ENCODE data around the gene SLC15A3. TPM values are rescaled to one million over a fixed set of nuclear protein-coding genes. Genes with fewer than 3 reads are reported as not detected.
"Not testable (repeated sequence)": the region's sequence is repeated elsewhere in the genome, so short reads cannot be mapped to it uniquely, and the experiment has no call there.

SLC15A3 gene
- total RNA-seq, 1 donor from 2014 or later: 66.3 TPM

- H3K4me3 Mint-ChIP-seq (ENCODE audit: unreplicated experiment): no peak overlapping the region
- H3K9ac ChIP-seq (ENCODE audit: low read length): no peak overlapping the region
- H3K27me3 Mint-ChIP-seq (ENCODE audit: low read depth, unreplicated experiment): peaks cover 34% of the 10 kb centered on the region
- no peaks in the 10 kb centered on the region for H3K79me2 ChIP-seq (ENCODE audit: insufficient read depth, low read length)
- H3K4me1 Mint-ChIP-seq (ENCODE audit: low read depth, unreplicated experiment): peaks cover 2% of the 10 kb centered on the region
- no peaks in the 10 kb centered on the region for H3K36me3 ChIP-seq (ENCODE audit: insufficient read depth, low read length)
- H3K4me2 ChIP-seq (ENCODE audit: low read length): no peak overlapping the region
- no peak overlapping the region for H3K27ac Mint-ChIP-seq (ENCODE audit: unreplicated experiment)
- FAIRE-seq (no peak), DNase-seq (ENCODE audit: low read depth) (no peak)
- H3K4me3 ChIP-seq (ENCODE audit: insufficient read depth, low read depth, low read length): no peak overlapping the region
- no peak overlapping the region for H2AFZ ChIP-seq (ENCODE audit: low read depth, low read length)
- no peaks in the 10 kb centered on the region for H4K20me1 ChIP-seq (ENCODE audit: insufficient read depth, low read length)
- TF ChIP-seq CTCF (IDR thresholded peaks at IDR 0.05; ENCODE audit: insufficient read depth, low read depth, low read length): no peak
- no peak for TF ChIP-seq EZH2 (IDR thresholded peaks at IDR 0.05; ENCODE audit: insufficient read depth, low read length)
- no peak overlapping the region for H3K27ac ChIP-seq (ENCODE audit: low read depth, low read length)
- no peaks in the 10 kb centered on the region for H3K36me3 Mint-ChIP-seq (ENCODE audit: low read depth, unreplicated experiment)
- peaks cover 4% of the 10 kb centered on the region for H3K9me3 Mint-ChIP-seq (ENCODE audit: unreplicated experiment)
- no peaks in the 10 kb centered on the region for H3K4me1 ChIP-seq (ENCODE audit: insufficient read depth, low read length)
- no peaks in the 10 kb centered on the region for H3K9me3 ChIP-seq (ENCODE audit: insufficient read depth, low read depth, low read length)
- H3K27me3 ChIP-seq (ENCODE audit: insufficient read depth, low read length): peaks cover 7% of the 10 kb centered on the region
Measured at GRCh38 chr11:60974726-60975125, 22.8 kb upstream of the SLC15A3 start.

- not testable (repeated sequence) for H3K79me2 ChIP-seq (ENCODE audit: insufficient read depth, low read length); H3K9me3 ChIP-seq (ENCODE audit: insufficient read depth, low read depth, low read length); DNase-seq (ENCODE audit: low read depth); H3K27ac Mint-ChIP-seq (ENCODE audit: unreplicated experiment); FAIRE-seq; H3K27ac ChIP-seq (ENCODE audit: low read depth, low read length); H3K27me3 ChIP-seq (ENCODE audit: insufficient read depth, low read length); H3K9ac ChIP-seq (ENCODE audit: low read length); H3K4me1 ChIP-seq (ENCODE audit: insufficient read depth, low read length); H3K4me3 ChIP-seq (ENCODE audit: insufficient read depth, low read depth, low read length); H3K9me3 Mint-ChIP-seq (ENCODE audit: unreplicated experiment); H4K20me1 ChIP-seq (ENCODE audit: insufficient read depth, low read length); H3K36me3 ChIP-seq (ENCODE audit: insufficient read depth, low read length); H3K4me3 Mint-ChIP-seq (ENCODE audit: unreplicated experiment); H3K4me2 ChIP-seq (ENCODE audit: low read length); H3K36me3 Mint-ChIP-seq (ENCODE audit: low read depth, unreplicated experiment); H3K4me1 Mint-ChIP-seq (ENCODE audit: low read depth, unreplicated experiment); H2AFZ ChIP-seq (ENCODE audit: low read depth, low read length)
- peaks cover 34% of the 10 kb centered on the region for H3K27me3 Mint-ChIP-seq (ENCODE audit: low read depth, unreplicated experiment)
Measured at GRCh38 chr11:60974316-60974715, 22.3 kb upstream of the SLC15A3 start.

- no peaks in the 10 kb centered on the region for H3K36me3 ChIP-seq (ENCODE audit: insufficient read depth, low read length)
- TF ChIP-seq EZH2 (IDR thresholded peaks at IDR 0.05; ENCODE audit: insufficient read depth, low read length): no peak
- TF ChIP-seq CTCF (IDR thresholded peaks at IDR 0.05; ENCODE audit: insufficient read depth, low read depth, low read length): no peak
- peaks cover 4% of the 10 kb centered on the region for H3K9me3 Mint-ChIP-seq (ENCODE audit: unreplicated experiment)
- peaks cover 33% of the 10 kb centered on the region for H3K27me3 Mint-ChIP-seq (ENCODE audit: low read depth, unreplicated experiment)
- peaks cover 1% of the 10 kb centered on the region for H3K4me1 Mint-ChIP-seq (ENCODE audit: low read depth, unreplicated experiment)
- H3K4me2 ChIP-seq (ENCODE audit: low read length): no peak overlapping the region
- H3K4me3 ChIP-seq (ENCODE audit: insufficient read depth, low read depth, low read length): no peak overlapping the region
- H3K36me3 Mint-ChIP-seq (ENCODE audit: low read depth, unreplicated experiment): no peaks in the 10 kb centered on the region
- H3K27me3 ChIP-seq (ENCODE audit: insufficient read depth, low read length): peaks cover 7% of the 10 kb centered on the region
- no peak overlapping the region for H3K27ac ChIP-seq (ENCODE audit: low read depth, low read length)
- no peaks in the 10 kb centered on the region for H3K79me2 ChIP-seq (ENCODE audit: insufficient read depth, low read length)
- H3K9me3 ChIP-seq (ENCODE audit: insufficient read depth, low read depth, low read length): no peaks in the 10 kb centered on the region
- FAIRE-seq: no peak
- H4K20me1 ChIP-seq (ENCODE audit: insufficient read depth, low read length): no peaks in the 10 kb centered on the region
- no peak overlapping the region for H2AFZ ChIP-seq (ENCODE audit: low read depth, low read length)
- no peak overlapping the region for H3K27ac Mint-ChIP-seq (ENCODE audit: unreplicated experiment)
- DNase-seq (ENCODE audit: low read depth): no peak
- no peak overlapping the region for H3K9ac ChIP-seq (ENCODE audit: low read length)
- no peaks in the 10 kb centered on the region for H3K4me1 ChIP-seq (ENCODE audit: insufficient read depth, low read length)
- H3K4me3 Mint-ChIP-seq (ENCODE audit: unreplicated experiment): no peak overlapping the region
Measured at GRCh38 chr11:60973699-60974098, 21.7 kb upstream of the SLC15A3 start.

Measured in astrocyte (in vitro differentiated cells and primary cell).